Right renal cortex interstitium (tissue), 3 donors: ENCODE results near the gene CBLB. TPM values are rescaled to one million over a fixed set of nuclear protein-coding genes. Genes with fewer than 3 reads are reported as not detected.

Experiments
- DNase-seq, 3 donors: peaks; one replicate each; pipeline ENCODE4 v3.0.0-alpha.2; 2013; ENCODE audit warnings: low read depth in 3 of 3, low spot score in 2 of 3
- polyA plus RNA-seq, 3 donors: library from polyadenylated mRNA; unstranded; fragments of 120-200 nt; gene quantifications; one replicate each; pipeline ENCODE4 v1.2.1, GENCODE V29; 2013; ENCODE audit not compliant: insufficient read length in 3 of 3

CBLB gene
- polyA plus RNA-seq: 10 to 100 TPM; 44.2 to 45.0 (median 45.0) TPM

DNA sequence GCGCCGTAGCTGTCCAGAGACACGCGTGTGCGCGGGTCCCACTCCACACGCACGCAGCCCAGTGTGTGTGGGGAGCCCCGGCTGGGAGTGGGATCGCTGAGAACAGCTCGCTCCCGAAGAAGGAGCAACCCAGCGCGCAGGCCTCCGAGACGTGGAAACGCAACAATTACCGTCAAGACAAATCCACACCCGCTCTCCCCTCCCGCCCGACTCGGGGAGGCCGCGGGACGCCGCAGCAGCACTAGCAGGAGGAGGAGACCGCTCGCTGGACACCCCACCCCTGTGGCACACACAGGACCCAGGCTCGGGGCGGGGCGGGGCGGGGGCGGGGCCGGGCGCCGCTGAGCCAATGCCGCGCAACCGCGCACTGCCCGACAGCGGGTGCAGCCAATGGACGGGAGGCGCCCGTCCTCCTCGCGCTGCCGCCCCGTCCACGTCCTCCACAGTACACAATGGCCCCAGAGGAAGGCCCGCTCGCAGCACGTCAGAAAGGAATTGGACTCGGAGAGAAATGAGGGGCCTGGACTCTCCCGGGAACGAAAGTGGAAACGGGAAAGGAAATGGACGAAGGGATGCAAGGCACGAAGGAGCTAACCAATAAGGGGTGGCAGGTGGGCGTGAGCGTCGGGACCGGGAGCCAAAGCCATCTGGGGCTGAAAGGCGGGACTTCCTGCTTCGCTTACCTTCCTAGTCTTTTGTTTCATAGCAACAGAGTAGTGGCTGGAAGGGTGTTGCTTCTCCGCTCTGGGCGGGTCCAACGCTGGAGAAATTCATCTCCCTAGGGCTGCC is at the start of gene CBLB:
CBLB (minus strand) TSS at position 271 of the 789 bp plus-strand sequence. CDS start 1,435 bp downstream, outside the sequence.
- DNase-seq: peak; percentile 92 to 96 (median 94)

DNA sequence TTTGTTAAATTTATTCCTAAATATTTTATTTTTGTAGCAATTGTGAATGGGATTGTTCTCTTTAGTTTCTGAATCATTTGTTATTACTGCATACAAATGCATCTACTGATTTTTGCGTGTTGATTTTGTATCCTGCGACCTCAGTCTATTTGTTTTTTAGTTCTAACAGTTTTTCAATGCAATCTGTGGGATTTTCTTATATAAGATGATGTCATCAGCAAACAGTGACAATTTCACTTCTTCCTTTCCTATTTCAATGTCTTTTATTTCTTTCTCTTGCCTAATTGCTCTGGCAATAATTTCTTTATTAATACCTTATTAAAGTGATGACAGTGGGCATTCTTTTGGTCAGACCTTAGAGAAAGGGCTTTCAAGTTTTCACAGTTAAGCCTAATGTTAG is 48.0 kb upstream of the CBLB start:
- no peak for DNase-seq

DNA sequence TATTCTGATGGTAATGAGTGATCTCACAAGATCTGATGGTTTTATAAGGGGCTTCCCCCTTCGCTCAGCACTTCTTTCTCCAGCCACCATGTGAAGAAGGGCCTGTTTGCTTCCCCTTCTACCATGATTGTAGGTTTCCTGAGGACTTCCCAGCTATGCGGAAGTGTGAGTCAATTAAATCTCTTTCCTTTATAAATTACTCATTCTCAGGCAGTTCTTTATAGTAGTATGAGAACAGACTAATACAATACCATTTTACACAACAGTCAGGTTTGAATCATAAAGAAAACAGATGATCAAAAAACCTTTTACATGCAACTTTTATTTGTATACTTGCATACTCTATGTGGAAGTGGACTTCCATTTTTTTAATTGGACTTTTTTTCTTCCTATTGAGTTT is 46.7 kb upstream of the CBLB start:
- DNase-seq: no peak

DNA sequence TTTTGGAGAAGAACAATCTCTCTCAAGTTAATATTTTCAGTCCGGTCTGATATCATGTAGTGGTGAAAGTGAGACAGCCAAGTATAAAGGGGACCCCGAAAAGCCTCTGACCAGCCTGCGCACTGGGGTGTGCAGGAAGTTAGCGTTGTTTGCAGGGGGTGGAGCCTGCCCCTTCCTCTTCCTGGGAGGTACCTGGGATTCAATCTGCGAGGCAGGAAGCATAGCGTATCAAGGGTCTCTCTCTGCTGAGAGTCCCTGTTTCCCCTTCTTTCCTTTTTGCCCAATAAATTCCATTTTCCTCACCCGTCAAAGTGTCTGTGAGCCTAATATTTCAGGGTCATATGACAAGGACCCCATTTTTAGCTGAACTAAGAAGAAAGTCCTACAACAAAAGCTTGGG is 44.8 kb upstream of the CBLB start:
- DNase-seq: no peak

DNA sequence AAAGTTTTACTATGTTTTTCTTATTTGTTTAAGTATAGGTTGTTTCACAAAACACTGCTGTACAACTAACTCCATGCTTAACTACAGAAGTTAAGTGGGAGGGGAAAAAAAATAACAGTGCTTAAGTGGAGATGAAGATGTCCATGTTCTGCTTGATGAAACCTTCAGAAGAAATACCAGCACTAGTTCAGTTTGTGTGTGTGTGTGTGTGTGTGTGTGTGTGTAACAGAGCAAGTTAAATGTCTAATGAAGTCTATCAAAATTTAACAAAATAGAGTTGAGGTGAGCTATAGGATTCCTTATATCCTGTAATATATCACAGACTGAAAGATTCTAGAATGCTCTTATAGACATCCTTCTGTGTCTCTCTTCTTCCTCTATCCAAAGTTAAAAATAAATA is 44.1 kb upstream of the CBLB start:
- no peak for DNase-seq

DNA sequence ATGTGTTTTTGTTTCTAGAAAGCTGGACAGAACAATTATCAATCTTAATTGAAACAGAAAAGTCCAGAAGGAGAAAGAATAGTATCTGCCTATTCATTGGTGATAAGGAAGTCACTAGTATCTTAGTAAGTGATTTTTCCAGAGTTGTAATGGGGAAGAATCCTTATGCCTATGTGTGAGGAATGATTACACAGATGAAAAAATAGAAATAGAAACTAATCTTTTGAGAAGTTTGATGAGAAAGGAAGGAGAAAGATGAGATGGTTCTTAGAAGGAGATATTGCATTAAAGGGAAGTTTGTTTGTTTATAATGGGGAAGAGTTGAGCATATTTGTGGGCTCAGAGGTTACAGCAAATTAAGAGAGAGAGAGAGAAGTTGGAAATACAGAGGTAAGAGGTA is 42.7 kb upstream of the CBLB start:
- DNase-seq: no peak

DNA sequence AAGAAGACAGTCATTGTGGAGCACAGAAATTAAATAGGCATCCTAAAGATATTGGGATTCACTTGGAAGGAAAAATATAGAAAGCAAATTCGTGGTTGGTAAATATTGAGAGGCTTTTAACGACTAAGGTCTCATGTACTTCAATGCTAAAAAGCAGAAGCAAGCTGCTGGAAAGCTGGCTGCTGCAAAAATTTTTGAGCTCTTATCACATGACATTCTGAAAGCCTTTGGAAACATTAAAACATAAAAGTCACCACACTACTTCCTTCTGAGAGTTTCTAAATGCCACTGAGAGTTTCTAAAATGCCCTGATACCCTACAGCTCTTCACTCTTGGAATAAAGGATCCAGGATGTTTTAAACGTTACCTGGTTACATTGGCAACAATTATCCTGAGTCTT is 39.0 kb upstream of the CBLB start:
- DNase-seq: no peak

DNA sequence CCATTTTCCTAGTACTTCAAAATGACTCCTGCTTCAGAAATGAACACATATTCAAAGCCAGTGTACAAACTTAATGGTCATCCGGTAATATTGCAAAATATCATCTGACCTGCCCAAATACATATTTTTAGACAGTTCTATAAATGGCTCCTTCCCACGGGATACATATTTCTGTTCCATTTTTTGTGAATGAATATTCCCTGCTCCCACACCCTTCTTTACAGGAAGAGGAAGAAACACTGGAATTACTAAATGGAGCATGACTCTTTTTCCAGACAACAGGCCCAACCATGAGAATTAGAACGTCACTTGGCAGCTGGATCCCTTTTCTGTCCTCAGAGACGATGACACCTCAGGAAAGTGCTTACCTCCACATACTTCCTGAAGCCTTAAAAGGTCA is 38.0 kb upstream of the CBLB start:
- no peak for DNase-seq

DNA sequence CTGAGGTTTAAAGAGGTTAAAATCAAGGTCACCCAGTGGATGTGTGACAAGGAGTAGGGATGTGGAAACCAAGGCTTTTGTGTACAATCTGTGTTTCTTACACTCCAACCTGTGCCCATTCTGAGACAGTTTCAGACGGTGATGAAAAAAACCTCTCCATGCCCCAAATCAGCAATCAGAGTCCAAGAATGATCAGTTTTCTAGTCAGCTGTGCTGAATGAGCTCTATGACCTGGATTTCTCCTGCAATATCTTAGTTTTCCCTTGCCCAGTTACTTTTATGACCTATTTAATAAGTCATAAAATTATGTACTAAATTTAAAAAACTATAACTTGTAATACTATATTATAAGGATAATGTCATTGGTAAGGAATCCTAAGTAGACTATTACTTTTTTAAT is 37.5 kb upstream of the CBLB start:
- DNase-seq: no peak

DNA sequence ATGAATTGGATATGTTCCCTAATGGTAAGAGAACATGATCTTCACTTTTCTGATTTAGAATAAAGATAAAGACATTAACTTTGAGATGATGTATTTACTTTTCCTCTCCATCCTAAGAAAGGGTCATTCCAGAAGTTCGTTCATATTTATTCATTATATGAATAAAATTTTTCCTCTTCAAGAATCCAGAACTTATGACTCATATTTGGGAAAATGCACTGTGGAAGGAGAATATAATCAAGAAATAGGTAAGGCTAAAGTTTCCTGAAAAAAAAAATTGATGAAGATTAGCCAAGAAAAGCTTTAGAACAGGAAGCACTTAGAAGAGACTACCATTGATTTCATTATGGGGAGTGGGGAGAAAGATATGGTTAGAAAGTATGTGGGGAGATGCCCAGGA is 36.5 kb upstream of the CBLB start:
- no peak for DNase-seq

DNA sequence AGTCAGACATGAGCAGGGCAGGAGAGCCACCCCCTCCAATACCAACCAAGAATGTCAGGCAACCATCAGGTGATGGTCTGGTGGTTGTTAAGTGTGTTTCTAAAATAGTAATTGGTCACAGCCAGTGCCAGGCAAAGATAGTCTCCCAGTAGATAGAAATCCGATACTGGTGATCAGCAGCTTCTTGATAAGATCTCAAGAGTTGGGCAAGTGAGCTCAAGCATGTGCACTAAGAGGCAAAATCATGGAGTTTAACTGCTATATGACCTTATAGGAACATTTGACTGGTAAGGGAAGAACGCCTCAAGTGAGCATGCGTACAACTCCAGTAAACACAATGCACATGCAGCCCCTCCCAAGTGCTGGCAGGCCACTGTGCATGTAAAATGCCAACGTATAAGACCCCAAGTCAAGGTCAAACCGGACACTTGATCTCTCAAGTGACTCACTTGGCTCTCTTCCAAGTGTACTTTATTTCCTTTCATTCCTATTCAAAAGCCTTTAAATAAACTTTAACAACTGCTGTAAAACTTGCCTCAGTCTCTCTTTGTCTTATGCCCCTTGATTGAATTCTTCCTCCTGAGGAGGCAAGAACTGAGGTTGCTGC is 36.0 kb upstream of the CBLB start:
- DNase-seq: no peak

DNA sequence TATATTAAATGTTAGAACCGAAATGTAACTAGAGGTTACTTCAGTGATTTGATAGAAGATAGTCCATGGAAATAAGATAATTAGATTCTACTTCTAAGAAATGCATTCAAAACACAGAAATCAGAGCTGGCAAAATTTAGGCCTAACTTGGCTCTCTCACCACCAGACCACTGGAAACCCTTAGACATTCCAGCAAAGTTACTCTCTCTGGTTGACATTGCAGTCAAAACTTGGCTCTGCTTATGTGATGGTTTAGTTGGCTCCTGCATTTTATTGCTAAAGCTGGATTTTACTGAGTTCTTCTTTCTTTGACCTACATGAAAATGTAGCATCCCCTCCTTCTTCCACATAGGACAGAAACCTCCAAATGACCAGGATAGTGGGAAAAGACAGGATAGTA is 35.4 kb upstream of the CBLB start:
- no peak for DNase-seq

DNA sequence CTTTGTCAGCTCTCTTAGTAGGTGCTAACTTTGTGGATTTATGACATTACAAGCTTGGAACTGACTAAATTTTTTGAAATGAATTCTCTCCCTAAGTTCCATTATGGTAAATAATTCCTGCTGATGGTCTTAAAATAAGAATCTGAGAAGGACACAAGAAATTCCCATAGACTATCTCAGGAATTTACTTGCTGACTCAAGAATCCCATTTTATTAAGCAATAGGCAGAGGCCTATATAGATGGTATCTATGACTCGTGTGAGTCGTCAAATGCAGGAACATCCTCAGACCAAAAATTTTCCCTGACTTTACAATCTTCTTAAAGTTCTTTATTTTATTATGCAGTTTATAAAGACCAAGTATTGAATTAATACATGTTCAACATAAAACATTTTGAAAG is 30.7 kb upstream of the CBLB start:
- DNase-seq: no peak

DNA sequence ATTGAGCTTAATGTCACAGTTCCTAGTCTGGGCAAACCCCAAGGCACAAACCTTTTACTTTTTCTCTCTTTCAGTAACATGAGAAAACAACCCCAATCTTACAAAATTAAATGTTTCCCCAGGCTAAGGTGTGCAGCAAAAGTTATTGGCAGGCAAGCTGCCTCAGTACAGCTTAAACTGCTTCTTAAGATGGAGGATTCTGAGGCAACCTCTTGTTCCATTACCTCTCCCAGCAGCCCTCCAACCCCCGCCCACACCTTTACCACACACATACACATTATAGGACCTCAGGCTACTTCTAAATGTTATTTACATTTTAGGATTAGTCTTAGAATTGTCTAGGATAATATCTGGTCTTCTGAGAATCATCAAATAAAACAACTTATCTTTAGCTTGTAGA is 22.3 kb upstream of the CBLB start:
- DNase-seq: no peak

DNA sequence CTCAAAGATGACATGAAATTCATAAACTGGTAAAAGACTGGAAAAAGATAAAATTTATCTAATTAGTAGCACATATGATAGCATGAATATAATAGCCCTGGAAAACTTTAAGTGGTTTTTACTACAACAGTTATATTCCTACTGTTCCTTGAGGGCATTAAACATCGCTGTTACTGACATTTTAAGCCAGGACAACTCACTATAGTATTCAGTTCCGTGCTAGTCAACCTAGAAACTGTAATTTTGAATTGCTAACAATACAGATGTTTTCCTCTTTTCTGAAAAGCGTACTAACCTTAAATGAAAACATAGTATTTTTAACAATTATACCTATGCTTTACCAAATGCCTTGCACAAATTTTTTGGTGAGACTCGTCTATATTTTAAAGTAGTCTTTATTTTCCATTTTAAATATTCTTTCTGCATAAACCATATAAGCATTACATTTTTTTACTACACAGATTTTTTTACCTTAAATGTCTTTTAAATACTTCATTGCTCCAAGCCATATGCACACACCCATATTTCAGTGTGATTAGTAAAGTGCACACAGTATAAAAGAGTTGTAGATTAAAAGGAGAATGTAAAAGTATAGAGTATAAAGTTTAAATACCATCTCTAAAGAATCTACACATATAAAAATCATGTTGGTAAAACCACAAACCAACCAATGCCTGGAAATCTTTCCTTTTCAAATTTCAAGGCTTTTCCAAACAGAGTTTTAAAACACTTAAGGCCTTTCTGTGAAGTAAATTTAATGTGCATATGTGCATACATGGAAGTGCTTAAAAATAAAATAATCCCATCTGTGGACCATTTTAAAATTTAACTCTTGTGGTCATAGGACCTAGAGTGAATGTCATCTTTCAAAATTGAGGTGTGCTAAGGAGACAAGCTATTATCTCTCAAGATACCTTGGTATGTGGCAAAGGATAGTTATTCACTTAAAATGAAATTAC is 20.1 kb upstream of the CBLB start:
- DNase-seq: no peak

DNA sequence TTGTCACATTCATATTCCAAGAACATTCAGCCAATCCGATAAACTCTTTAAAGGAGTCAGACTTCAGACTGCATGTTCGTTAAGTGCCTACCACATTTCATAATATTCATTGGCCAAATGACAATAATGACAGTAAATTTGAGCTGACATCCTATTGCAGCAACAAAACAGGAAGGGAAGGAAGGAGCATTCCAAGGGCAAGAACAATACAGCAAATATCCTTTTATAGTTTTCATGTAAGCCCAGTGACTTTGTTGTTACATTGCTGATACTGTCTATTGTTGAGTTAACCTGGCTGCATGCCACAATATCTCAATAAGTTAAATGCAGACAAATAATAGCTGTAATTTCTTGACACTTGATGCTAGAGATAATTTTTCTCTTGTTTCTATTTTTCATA is 16.4 kb upstream of the CBLB start:
- DNase-seq: no peak

DNA sequence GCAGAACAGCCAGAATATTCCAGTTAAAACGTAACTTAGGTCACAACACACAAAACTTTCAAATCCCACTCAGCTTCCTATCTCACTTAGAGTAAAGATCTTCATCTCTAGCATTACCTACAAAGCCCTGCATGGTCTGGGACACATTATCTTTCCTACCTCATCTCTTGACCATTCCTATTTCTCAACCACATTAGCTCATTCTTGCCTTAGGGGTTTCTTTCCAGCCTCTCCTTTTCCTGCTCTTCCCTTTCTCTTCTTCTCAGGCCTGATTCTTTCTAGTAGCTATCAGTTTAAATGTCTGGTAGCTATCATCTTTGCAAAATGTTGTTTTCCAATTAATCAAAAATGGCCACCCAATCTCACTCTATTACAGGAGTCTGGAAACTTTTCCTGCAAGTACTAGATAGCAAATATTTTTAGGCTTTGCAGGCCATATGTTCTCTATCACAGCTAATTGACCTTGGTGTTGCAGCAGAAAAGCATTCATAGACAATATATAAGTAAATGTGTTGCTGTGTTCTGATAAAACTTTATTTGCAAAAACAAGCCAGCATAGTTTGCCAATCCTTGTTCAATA is 15.1 kb upstream of the CBLB start:
- DNase-seq: no peak

DNA sequence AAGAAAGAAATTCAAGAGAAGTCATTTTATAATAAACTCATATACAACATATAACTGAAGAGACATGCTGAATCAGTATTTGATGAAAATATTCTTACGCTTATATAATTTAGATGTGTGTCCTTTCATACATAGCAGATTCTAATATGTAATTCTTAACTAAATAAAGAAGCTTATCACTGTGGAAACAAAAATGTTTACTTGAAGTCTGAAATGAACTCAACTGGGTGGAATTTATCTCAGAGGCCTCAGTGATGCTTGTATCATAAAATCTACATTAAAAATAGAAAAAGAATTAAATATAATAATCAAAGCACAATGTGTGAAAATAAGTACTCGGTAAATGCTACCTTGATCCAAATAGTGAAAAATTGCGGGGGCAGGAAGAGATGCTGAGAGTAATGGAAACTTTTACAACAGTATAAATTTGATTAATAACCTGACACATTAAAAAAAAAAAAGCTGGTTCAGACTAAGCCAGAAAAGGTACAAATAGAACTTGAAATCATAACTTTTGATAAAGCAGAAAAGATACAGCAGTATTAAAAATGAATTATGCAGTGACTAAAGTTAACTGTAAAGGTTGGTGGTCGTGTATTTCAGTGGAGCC is 12.0 kb upstream of the CBLB start:
- no peak for DNase-seq

DNA sequence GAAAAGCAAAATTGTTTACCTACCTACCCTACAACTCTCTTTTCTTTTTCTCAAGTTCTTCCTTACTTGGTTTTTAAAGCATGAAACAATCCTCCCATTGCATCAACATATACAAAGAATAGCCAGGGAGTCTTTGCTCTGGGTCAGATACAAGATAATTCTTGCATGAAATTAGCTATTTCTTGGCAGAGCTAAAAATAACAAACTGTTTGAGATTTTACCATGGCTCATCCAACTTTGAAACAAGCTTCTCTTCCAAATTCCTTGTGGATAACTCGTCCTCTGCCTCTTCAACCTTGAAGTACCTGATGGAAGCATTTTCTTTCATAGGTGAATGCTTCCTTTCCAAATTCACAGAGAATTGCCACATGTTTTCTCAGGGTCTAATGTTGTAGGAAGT is 9.2 kb upstream of the CBLB start:
- no peak for DNase-seq

DNA sequence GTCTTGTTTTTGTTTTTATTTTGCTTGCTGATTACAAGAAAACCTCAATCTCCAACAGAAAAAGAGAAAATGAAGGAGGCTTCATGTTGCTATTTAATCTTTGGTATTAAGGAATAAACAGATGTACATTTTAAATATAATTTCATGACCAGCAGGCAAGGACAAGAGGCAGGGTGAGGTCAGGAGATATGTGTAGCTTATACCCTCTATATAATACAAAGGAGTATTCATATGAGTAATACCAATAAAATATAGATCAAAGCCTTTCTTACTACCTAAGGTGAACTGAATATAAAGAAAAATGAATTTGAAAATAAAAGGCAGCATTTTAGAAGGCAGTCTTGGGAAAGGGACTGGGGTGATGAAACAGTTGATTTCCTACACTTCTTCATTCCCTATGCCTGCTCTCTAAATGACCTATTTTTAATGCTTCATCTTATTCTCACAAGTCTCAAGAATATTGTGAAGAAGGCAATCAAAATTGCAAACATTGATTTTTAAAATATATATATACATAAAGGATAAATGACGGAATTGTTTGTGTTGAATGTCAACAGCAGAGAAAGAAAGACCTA is 8.6 kb upstream of the CBLB start:
- DNase-seq: no peak
